GM21381 (cell line): ENCODE measurements around the gene SLITRK5.

Source experiments
- ATAC-seq: cut with Tn5 transposase; IDR thresholded peaks from one replicate; pipeline ENCODE4 v1.9.1; 2021; ENCODE audit warnings: mild to moderate bottlenecking, moderate library complexity; ENCODE audit not compliant: unreplicated experiment

The SLITRK5 gene

DNA sequence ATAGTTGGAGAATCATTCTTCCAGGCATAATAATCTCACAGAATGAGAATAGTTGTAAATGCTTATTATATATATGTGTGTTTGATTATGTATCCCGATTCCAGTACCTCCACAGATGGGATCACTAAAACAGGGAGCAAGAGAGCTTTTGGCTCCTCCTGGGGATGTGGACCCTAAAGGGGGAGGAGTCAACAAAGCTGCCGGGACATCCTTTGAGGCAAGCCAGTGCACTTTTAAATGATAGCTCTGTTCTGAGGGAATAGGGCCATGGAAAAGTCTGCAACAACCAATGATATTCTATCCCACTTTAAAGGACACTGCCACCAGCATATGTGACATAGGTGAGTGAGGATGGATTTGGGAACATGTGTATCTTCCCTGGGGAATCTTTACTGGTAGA, 40.8 kb downstream of the SLITRK5 start:
- ATAC-seq, result no peak
